Suprapubic skin (tissue), 4 donors: ENCODE data around the gene MSRB1.

Experiments
- CTCF ChIP-seq, 2 donors: fragments of 200-600 bp in 1 of 2; fragments of 450-650 bp in 1 of 2; sonication (generic) in 1 of 2; IDR thresholded peaks; one replicate each; pipeline ENCODE4 v1.5.1; 2016 to 2019; ENCODE audit warnings: antibody characterized with exemption in 2 of 2, mild to moderate bottlenecking in 1 of 2, moderate library complexity in 1 of 2
- POLR2A ChIP-seq, 2 donors: fragments of 450-650 bp; IDR thresholded peaks; one replicate each; pipeline ENCODE4 v1.6.1; 2017; ENCODE audit warnings: antibody characterized with exemption in 2 of 2, mild to moderate bottlenecking in 2 of 2, moderate library complexity in 2 of 2
- POLR2AphosphoS5 ChIP-seq, 3 donors: sonication (generic); formaldehyde crosslinking; IDR thresholded peaks; one replicate each; pipeline ENCODE4 v1.6.1; 2017; ENCODE audit warnings: antibody characterized with exemption in 3 of 3

- TF ChIP-seq CTCF (IDR thresholded peaks at IDR 0.05) (no peak), POLR2AphosphoS5 (IDR thresholded peaks at IDR 0.05) (no peak), POLR2A (IDR thresholded peaks at IDR 0.05) (no peak)
Observed at GRCh38 chr16:1979271-1980029, 36.5 kb upstream of the MSRB1 start.
